ENCODE measurements around the gene CLPSL2. TPM values are rescaled to one million over a fixed set of nuclear protein-coding genes. Genes with fewer than 3 reads are reported as not detected.

CLPSL2 gene
- total RNA-seq, 1 experiment from 2014 or later, result not detected

DNA sequence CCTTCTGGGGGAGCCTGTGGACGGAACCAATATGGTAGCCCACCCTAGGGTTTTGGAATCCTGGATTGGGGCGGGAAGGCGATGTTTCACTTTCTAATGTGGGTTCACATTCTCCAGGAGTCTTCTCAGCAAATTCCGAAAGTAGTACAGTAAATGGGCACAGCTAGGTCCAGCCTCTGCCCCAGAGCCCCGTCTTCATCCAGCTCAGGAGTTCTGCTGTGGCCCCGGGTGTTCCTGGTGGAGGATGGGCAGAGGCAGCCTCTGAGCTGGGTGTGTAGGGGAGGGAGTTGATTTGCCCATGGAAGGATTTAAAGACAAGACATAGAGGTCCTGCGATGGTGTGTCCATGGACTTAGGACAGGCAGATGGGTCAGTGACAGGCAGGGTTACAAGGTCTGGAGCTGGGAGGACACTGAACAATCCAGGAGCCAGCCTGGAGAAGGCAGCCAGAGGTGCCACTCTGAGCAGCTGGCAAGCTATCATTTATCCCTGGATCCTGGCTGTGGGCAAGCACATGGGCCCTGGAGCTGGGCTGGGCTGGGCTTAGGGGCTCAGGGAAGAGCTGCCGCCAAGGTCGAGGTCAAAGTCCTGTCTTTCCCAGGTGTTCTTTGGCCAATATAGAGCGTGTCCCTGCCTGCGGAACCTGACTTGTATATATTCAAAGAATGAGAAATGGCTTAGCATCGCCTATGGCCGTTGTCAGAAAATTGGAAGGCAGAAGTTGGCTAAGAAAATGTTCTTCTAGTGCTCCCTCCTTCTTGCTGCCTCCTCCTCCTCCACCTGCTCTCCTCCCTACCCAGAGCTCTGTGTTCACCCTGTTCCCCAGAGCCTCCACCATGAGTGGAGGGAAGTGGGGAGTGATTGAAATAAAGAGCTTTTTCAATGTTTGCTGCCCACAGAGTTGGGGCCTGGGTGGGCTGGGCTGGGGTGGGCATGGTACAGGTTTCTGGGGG lies 11.1 kb downstream of the CLPSL2 start:
- DNase-seq (ENCODE audit: low read depth), result no peak

DNA sequence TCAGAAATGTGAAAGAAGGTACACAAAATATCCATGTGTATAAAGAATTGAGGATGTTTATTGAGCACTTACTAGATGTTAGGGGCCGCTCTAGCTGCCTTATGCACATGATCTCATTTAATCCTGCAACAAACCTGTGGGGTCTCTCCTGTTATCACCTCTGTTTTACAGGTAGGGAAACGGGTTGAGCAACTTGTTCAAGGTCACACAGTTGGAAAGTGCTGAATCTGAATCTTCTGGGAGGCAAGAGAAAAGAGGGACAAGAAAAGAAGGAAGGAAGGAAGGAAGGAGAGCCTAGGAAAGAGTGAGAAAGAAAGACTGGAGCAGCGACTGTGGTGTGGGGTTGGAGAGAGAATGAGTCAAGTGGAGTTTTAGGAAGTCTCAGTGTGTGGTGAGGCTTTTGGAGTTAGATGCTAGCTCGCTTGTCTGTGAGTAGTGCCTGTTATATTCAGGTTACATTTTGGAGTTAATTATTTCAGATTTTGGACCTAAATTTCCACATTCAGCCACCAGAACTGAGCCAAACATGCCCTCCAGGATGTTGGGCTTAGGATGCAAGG lies 12.1 kb downstream of the CLPSL2 start:
- DNase-seq (ENCODE audit: low read depth), result no peak

DNA sequence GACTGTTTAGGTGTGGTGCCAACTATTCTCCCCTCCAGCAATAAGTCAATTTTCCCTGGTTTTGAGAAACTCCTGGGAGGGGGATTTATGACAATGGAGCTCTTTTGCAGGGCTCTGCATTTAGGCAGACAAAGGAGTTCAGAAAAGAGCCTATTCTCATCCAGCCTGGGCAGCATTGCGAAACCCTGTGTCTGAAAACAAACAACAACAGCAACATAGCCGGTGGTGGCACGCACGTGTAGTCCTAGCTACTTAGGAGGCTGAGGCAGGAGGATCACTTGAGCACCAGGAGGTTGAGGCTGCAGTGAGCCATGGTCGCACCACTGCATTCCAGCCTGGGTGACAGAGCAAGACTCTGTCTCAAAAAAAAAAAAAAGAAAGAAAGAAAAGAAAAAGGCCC lies 14.3 kb downstream of the CLPSL2 start:
- DNase-seq (ENCODE audit: low read depth), result no peak

DNA sequence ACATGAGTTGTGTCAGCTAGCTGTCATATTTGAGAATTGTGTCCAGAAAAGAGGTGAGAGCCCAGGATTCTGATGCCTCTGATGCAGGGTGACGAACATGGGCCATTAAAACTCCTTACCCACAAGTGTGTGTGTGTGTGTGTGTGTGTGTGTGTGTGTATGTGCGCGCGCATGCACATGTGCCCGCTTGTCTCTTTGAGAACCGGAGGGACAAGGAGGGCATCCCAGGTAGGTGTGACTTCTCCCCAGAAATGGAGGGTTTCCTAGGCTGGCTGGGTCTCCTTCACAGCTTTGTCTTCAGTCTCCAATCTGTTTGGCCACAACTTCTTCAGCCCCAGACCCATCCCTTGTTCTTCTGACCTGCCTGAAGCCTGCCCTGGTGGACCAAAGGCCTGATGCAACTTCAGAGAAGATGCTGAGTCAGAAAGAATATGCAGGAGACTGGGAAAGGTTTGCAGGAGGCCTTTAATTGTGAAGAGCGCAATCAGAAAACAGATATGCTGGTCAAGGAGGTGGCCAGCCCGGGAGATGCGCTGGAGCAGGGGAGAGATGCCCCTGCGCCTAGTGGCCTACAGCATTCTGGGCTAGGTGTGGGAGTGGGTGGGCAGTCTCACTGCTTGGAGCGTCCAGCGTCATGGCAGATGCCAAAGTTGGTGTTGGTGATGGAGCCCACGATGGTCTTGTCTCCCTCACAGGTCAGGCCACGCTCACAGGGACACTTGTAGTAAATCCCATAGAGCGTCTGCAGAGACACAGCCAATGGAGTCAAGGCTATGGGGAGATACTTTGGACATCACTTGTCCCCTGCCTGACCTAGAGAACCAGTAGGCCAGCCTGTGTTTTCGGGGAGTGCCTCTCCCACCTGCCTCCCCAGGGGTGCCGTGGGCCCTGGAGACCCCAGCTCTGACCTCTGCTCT lies 18.4 kb downstream of the CLPSL2 start:
- no peak for DNase-seq (ENCODE audit: low read depth)

DNA sequence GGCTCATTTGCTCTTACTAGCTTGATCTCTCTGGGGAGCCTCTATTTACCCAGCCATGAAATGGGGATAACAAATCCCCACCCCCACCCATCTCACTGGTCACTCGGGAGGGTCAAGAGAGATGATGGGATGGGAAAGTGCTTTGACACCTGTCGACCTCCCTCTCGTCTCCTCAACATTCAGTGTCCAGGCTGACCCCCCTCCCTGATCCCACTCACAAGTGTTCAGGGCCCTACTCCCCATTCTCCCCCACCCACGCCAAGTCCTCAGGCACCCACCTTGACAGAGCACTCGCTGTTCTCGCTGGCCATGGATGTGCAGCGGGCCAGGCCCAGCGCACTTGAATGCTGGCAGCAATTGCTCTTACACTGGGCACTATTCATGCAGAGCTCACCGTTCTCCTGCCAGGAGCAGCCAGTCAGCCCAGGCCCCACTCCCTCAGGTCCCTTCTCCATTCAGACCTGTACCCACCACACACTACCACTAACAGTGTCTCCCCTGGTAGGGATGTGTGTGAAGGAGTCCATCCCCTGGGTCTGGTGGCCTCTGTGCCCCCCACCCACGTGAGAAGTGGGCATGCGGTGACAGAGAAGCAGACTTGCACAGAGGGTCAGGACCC lies 19.2 kb downstream of the CLPSL2 start:
- DNase-seq (ENCODE audit: low read depth), result no peak

DNA sequence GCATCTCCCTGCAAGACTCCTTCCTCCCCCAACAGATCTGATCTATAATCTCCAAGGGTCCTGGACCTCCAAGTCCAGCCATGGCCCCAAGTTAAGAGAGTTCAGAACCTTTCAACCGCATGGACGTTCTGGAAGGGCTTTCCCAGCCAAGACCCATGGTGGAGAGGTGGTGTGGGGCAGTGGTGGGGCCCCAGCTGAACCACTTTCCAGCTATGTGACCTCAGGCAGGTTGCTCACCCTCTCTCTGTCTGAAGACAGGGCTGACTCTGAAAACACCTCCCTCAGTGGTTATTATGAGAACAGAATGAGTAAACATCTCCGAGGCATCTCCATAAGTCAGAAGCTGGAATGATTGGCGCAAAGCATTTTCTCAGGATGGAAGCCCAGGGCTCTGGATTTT lies 19.8 kb downstream of the CLPSL2 start:
- DNase-seq (ENCODE audit: low read depth), result no peak

DNA sequence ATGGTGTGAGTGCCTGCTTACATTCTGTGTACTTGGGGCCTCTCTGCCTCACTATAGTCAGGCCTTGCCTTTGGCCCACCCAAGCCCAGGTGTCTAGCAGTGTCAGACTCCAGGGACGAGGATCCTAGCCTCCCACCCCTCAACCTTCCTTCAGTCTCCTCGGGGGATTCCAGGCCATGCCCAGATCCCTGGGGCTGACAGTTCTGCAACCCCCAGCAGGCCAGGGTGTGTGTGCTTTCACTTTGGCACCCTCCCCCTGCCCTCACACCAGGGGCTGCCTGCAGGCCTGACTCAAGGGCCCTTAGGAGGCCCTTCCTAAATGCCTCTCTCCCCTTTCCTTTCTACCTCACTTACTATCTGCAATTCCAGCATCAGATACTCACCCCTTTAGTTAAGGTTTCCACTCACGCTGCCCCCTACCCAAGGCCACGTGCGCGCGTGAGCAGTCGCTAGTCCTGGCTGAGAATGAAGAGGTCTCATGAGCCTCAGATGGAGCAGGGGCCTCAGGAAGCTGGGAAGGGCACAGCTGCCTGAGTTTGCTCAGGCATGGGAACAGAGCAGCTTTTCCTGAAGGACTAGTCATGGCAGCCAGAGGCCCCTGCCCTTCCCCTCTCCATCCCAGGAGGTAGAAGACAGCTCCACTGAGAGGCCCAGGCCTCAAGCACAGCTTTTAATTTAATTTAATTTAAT lies 21.6 kb downstream of the CLPSL2 start:
- no peak for DNase-seq (ENCODE audit: low read depth)

DNA sequence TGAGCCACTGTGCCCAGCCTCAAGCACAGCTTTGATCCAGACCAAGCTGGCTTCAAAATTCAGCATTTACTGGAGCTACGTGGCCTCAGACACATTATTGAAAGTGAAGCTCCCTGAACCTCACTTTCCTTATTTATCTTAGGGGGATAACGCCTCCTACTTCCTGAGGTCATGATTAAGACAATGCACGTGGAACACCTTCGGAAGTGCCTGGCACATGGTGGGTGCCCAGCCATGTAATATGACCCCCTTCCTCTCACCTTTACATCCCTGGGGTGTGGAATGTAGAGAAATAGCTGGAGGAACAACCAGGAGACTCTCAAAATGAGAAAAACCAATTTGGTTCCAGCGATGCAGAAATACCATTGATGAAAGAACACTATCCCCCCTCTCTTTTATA lies 22.3 kb downstream of the CLPSL2 start:
- no peak for DNase-seq (ENCODE audit: low read depth)

DNA sequence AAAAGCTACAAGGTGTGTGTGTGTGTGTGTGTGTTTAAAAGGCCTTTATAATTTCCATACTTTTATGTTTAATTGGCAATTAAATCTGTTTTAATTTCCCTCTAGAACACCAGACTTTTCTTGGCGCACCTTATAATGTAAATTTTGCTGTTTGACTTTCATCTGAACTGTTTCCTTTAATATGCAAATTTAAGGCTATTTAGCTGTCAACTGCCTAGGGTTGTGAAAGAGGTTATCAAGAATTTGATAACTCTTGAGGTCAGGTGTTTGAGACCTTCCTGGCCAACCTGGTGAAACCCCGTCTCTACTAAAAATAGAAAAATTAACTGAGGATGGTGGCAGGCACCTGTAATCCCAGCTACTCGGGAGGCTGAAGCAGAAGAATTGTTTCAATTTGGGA lies 24.8 kb downstream of the CLPSL2 start:
- DNase-seq (ENCODE audit: low read depth), result no peak

DNA sequence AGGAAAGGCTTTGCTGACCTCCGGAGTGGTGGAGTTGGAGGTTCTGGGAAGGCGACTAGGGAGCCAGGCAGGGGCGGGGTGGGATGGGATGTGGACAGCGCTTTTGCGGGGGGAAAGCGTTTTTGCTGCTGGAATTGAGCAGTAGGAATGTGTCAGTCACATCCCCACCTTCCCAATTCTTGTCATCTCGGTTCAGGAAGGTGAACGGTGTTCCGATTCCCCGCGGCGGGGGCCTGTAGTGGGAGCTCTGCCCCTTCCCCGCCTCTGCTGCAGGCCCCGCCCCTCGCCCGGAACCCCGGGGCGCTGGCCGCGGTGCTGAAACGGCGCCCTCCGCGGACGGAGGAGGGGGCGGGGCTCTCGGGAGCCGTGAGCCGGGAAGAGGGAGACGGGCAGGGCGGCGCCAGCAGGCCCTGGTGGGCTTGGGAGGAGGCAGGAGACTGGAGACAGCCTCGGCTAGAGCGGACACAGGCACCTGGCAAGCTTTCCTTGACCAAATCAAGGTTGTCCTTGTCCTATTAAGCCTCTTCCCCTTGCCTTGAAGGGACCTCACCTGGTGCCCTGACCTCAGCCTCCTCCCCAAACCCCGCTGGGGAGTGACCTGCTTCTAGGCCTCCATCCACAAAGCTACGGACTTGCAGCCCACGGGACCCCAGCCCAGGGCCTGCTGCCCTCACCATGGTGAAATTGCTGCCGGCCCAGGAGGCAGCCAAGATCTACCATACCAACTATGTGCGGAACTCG lies 28.8 kb downstream of the CLPSL2 start, which contains the start of gene LHFPL5:
Gene LHFPL5, plus strand, starts transcription at position 357 of the 741 bp plus-strand sequence. Its CDS starts 319 bp downstream, at position 676.
- peak; percentile 24 for DNase-seq (ENCODE audit: low read depth)

DNA sequence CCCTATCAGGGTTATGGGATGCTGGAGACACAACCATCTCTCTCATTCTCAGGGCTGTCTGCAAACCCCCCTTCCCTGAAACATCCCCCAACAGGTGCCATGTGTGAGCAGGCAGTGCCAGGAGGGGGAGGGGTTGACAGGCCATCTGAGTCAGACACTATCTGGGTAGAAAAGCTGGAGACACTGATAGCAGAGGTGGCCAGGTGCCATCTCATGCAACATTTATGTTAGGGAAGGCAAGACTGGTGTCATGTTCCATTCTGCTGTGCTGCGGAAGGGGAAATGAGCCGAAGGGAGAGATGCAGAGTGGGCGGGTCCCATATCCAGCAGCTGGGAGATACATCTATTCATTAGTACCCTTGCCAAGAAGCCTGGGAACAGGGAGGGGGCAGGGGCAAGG lies 32.3 kb downstream of the CLPSL2 start:
- no peak for DNase-seq (ENCODE audit: low read depth)

DNA sequence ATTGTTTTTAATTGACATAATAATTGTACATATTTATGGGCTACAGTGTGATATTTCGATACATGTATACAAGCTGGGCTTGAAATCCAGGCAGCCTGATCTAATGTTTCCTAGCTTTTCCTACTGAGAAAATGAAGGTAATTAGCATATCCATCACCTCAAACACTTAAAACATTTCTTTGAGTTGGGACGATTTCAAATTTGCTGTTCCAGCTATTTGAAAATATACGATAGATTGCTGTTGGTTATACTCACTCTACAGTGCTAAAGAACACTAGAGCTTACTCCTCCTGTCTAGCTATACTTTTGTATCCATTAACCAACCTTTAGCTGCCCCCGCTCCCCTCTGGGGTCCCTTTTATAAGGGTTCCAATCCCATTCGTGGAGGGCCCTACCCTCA lies 33.4 kb downstream of the CLPSL2 start:
- DNase-seq (ENCODE audit: low read depth), result no peak

DNA sequence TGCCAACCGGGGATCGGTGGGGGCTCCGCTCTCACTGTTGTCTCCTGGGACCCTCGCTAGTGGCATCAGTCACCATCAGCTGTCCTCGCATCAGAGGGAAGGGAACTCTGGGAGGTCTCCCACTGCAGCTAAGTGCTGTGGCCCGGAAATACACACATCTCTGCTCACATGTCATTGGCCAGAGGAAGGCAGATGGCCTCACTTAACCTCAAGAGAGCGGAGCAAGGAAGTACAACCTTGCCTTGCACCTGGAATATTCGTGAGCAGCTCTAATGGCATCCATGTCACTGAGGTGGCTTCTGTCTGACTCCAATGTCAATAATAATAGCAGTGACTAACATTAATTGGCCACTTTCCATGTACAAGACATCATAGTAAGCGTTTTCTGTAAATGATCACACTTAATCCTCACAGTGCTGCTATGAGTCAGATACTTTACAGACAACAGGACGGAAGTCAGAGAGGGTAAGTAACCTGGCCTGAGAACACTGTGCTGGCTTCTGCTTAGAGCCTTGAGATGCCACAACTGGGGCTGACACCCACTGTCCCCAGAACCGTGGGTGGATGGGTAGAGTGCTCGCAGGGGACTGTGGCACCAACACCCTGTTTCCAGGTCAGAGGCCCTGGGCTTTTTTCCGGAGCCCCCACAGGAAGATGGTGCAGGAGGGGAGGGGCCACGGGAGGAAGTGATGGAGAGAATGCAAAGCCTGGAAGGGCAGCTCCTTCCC lies 34.7 kb downstream of the CLPSL2 start:
- peak; percentile 51 for DNase-seq (ENCODE audit: low read depth)

DNA sequence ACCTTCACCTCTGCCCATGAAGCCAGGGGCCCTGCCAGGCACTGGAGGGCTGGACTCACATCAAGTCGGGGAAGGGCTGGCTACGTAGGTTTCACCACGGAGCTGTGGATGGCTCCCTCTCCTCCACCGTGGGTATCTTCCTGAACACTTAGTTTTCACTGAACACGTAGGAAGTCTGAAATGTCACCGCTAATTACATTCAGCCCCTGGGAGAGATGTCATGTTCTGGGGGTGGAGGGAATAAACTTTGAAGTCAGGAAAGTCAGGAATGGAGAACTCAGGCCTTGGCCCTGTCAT lies 35.2 kb downstream of the CLPSL2 start:
- no peak for DNase-seq (ENCODE audit: low read depth)

DNA sequence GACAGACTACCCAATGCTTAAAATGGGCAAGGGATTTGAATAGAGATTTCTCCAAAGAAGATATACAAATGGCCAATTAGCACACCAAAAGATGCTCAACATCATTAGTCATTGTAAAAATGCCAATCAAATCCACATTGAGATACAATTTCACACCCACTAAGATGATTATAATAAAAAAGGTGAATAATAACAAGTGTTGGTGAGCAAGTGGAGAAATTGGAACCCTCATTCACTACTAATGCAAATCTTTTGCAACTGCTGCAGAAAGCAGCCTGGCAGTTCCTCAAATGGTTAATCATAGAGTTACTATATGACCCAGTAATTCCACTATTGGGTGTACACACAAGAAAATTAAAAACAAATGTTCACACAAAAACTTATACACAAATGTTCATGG lies 41.1 kb downstream of the CLPSL2 start:
- DNase-seq (ENCODE audit: low read depth), result no peak

DNA sequence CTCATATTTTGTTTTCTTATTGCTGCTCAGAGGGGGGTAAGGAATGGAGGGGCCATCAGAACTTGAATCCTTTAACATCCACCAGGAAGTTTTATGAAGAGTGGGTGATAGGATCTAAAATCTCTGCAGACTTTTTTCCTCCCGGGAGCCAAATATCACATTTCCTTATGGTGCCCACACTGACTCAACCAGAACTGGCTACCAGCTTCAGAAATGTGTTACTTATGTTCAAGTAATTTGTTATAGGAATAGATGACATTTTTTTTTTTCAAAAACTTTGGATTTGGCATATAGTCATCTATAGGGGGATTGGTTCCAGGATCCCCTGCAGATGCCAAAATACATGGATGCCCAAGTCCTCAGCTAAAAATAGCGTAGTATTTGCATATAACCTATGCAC lies 47.2 kb downstream of the CLPSL2 start:
- no peak for DNase-seq (ENCODE audit: low read depth)

DNA sequence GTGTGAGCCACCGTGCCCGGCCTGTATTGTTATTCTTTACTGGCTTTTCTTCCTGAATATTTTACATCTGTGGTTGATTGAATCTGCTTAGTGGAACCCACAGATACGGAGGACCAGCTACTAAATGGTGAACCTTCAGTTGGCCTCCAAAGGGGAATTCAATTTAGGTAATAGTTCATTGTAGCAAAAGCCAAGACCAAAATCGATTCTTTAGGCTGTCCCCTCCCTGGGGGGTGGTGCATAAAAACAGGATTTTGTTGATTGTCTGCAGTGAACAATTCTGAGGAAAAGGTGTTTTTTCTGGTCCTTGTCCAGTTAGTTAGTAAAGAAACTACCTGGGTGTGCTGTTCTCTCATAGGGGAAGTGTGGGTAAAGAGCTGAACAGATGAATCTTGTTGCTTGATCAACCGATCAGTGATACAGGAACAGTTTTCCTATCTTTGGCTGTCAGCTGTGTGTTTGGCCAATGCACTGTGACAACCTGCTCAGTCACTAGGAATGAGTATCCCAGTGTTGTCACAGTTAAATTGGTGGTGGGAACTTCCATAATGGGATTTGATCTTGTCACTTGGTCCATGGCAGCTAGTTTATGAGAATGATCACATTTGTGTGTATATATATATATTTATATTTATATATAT lies 48.3 kb downstream of the CLPSL2 start:
- no peak for DNase-seq (ENCODE audit: low read depth)
